Measurements from ENCODE around the gene CBR1. TPM values are rescaled to one million over a fixed set of nuclear protein-coding genes. Genes with fewer than 3 reads are reported as not detected.

Gene CBR1
- total RNA-seq, 2 experiments from 2014 or later, result 5.2 to 6.8 TPM

GRCh38 chr21:36028127-36029069, 41.4 kb upstream of the CBR1 start:
- H3K36me3 Mint-ChIP-seq (ENCODE audit: low read depth), result peaks cover 2% of the 10 kb centered on the region
- Histone ChIP-seq H3K36me3 (ENCODE audit: insufficient read depth, low read length) (no peaks in the 10 kb centered on the region), H3K4me3 (ENCODE audit: low read length) (no peak overlapping the region), H3K27me3 (ENCODE audit: control insufficient read depth in 1 of 2, insufficient read depth in 2 of 2, low read length in 2 of 2) (no peaks in the 10 kb centered on the region), H3K4me1 (ENCODE audit: insufficient read depth, low read length) (peaks cover 5% of the 10 kb centered on the region), H3K27ac (ENCODE audit: low read depth in 1 of 2, low read length in 2 of 2) (no peak overlapping the region), H3K9me3 (ENCODE audit: control insufficient read depth in 1 of 2, insufficient read depth in 1 of 2, low read length in 2 of 2) (no peaks in the 10 kb centered on the region)
- DNase-seq (peak; percentile 25 to 85 (median 56)), ATAC-seq (ENCODE audit: poor library complexity) (peak; percentile 80)
- peaks cover 5% of the 10 kb centered on the region for H3K4me1 Mint-ChIP-seq (ENCODE audit: low read depth)
- TF ChIP-seq CTCF (IDR thresholded peaks at IDR 0.05), result peak; percentile 95
- H3K4me3 Mint-ChIP-seq, result no peak overlapping the region
- no peaks in the 10 kb centered on the region for H3K9me3 Mint-ChIP-seq
- POLR2A ChIA-PET, result interaction anchor here (0.5 to 0.8 kb wide), 2 partner anchors 1283 to 1339 kb away, joined by 3 to 4 read pairs; no protein-coding TSS in a partner anchor
- no peaks in the 10 kb centered on the region for H3K27me3 Mint-ChIP-seq
- intact Hi-C loops (cut with DNase I, micrococcal nuclease), result loop anchor here (1.0 to 5.0 kb wide), 4 partner anchors 188 to 1335 kb away; no protein-coding TSS in a partner anchor
- no peak overlapping the region for H3K27ac Mint-ChIP-seq
- CTCF ChIA-PET, result interaction anchor here (0.5 to 2.4 kb wide), 11 partner anchors 16 to 1335 kb away, joined by 3 to 12 read pairs (median 3); no protein-coding TSS in a partner anchor

DNA sequence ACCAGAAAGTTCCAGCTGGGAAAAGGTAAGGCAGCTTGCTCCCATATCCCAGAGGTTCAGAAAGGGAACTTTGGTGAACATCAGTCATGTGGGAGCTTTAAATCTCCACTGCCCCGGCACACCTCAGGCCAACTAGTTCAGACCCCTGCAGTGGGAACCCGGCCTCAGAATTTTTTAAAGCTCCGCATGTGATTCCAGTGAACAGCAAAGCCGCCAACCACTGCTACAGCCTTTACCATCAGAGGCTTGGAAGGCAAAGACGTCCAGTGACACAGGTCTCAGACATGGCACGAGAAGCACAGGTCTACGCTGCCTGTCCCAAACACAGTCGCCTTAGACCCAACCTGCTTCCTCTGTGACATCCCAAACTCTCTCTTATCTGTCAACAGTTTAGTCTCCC, 40.5 kb upstream of the CBR1 start:
- Mint-ChIP-seq H3K27ac (no peak overlapping the region), H3K4me1 (ENCODE audit: low read depth) (peaks cover 5% of the 10 kb centered on the region), H3K36me3 (ENCODE audit: low read depth) (peaks cover 7% of the 10 kb centered on the region), H3K9me3 (no peaks in the 10 kb centered on the region), H3K27me3 (no peaks in the 10 kb centered on the region), H3K4me3 (no peak overlapping the region)
- ATAC-seq (ENCODE audit: poor library complexity) (no peak), DNase-seq (no peak)
- Histone ChIP-seq H3K4me3 (ENCODE audit: low read length) (no peak overlapping the region), H3K36me3 (ENCODE audit: insufficient read depth, low read length) (no peaks in the 10 kb centered on the region), H3K27ac (ENCODE audit: low read depth in 1 of 2, low read length in 2 of 2) (no peak overlapping the region), H3K9me3 (ENCODE audit: control insufficient read depth in 1 of 2, insufficient read depth in 1 of 2, low read length in 2 of 2) (no peaks in the 10 kb centered on the region), H3K27me3 (ENCODE audit: control insufficient read depth in 1 of 2, insufficient read depth in 2 of 2, low read length in 2 of 2) (no peaks in the 10 kb centered on the region), H3K4me1 (ENCODE audit: insufficient read depth, low read length) (peaks cover 5% of the 10 kb centered on the region)
- intact Hi-C loops (cut with DNase I, micrococcal nuclease), result loop anchor here (2.0 to 5.0 kb wide), 2 partner anchors 189 to 627 kb away; no protein-coding TSS in a partner anchor
- no peak for TF ChIP-seq CTCF (IDR thresholded peaks at IDR 0.05)
- ChIA-PET CTCF (interaction anchor here (1.2 to 2.4 kb wide), 3 partner anchors 83 to 1284 kb away, joined by 3 to 12 read pairs (median 7); no protein-coding TSS in a partner anchor), POLR2A (interaction anchor here (0.5 kb wide), 1 partner anchor 1340 kb away, joined by 3 read pairs; no protein-coding TSS in a partner anchor)

DNA sequence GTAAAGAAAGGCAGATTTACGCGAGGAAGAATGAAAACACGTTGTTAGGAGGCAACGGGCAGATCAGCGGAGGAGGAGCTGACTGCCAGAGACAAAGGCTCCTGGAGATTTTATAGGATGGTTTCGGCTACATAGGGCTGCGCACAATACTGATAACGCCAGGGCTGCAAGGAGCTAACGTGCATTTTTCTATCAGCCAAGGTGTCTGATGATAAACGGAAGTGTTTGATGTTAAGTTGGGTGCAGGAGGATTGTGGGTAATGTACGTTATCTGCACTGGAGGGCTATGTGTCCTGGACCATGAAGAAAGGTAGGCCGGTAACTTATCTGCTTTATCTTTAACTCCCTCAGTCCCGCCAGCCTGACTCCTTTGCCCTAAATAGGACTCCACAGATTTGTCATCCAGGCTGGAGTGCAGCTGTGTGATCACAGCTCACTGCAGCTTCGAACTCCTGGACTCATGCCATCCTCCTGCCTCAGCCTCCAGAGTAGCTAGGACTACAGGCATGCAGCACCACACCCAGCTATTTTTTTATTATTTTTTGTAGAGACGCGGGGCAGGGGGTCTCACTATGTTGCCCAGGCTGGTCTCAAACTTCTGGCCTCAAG, 39.1 kb upstream of the CBR1 start:
- DNase-seq, result no peak
- Mint-ChIP-seq H3K27me3 (no peaks in the 10 kb centered on the region), H3K27ac (no peak overlapping the region), H3K4me3 (no peak overlapping the region), H3K9me3 (no peaks in the 10 kb centered on the region), H3K36me3 (ENCODE audit: low read depth) (peaks cover 21% of the 10 kb centered on the region), H3K4me1 (ENCODE audit: low read depth) (peaks cover 5% of the 10 kb centered on the region)
- Histone ChIP-seq H3K27me3 (ENCODE audit: control insufficient read depth in 1 of 2, insufficient read depth in 2 of 2, low read length in 2 of 2) (no peaks in the 10 kb centered on the region), H3K4me3 (ENCODE audit: low read length) (no peak overlapping the region), H3K36me3 (ENCODE audit: insufficient read depth, low read length) (peaks cover 14% of the 10 kb centered on the region), H3K9me3 (ENCODE audit: control insufficient read depth in 1 of 2, insufficient read depth in 1 of 2, low read length in 2 of 2) (no peaks in the 10 kb centered on the region), H3K4me1 (ENCODE audit: insufficient read depth, low read length) (peaks cover 5% of the 10 kb centered on the region), H3K27ac (ENCODE audit: low read depth in 1 of 2, low read length in 2 of 2) (no peak overlapping the region)
- ChIA-PET CTCF (no interaction called here), POLR2A (no interaction called here)
- intact Hi-C loops (cut with DNase I, micrococcal nuclease), result no loop called here
- no peak for TF ChIP-seq CTCF (IDR thresholded peaks at IDR 0.05)
- no peak for ATAC-seq (ENCODE audit: poor library complexity)

Data from CD4-positive, alpha-beta T cell (primary cell).